BE2C (cell line): ENCODE measurements around the gene SORCS3.

Source experiments
- DNase-seq: peaks from one replicate; pipeline ENCODE4 v3.0.0-alpha.2; 2020
- H3K27me3 ChIP-seq: fragments of 250-450 bp; sonication (Bioruptor Pico); 2 replicates; pipeline ENCODE4 v1.5.1; 2020; ENCODE audit warnings: mild to moderate bottlenecking
- H3K36me3 ChIP-seq: fragments of 250-450 bp; sonication (Bioruptor Pico); 2 replicates; pipeline ENCODE4 v1.5.1; 2020; ENCODE audit warnings: mild to moderate bottlenecking
- H3K4me1 ChIP-seq: fragments of 250-450 bp; sonication (Bioruptor Pico); 2 replicates; pipeline ENCODE4 v1.5.1; 2020
- H3K4me3 ChIP-seq: 2 replicates; pipeline ENCODE4 v1.5.1; 2011; ENCODE audit warnings: low read depth, low read length
- H3K9me3 ChIP-seq: fragments of 250-450 bp; sonication (Bioruptor Pico); 2 replicates; pipeline ENCODE4 v1.5.1; 2020
- TF ChIP-seq, protein P1 (sequence below): IDR thresholded peaks from 2 replicates; pipeline ENCODE4 v1.5.1; 2012; ENCODE audit warnings: mild to moderate bottlenecking, low read depth, low read length

The SORCS3 gene

DNA sequence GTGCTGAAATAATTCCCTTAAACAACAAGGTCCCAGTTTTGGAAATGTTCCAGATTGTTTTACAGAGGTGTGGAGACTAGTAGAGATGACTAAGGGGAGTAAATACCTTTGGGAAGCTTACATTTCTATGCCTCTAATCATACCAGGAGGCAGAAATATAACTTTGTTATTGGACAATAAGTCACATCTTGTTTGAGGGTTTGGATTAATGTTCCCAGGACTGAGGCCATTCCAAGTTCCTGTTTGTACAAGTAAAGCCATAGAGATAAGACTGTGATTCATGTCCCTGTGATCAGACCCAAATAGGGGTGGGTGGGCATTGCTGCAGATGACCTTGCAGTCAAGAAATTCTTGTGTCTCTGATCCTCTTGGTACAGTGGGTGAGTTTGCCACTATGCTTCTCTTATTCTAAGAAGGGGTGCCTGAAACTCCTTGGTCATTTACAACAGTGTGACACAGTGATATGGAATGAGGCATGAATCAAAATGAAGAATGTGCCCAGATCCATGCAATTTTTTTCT lies 508.3 kb downstream of the SORCS3 start:
- Histone ChIP-seq H3K36me3 (no peaks in the 10 kb centered on the region), H3K9me3 (no peaks in the 10 kb centered on the region), H3K4me3 (no peak overlapping the region), H3K4me1 (no peaks in the 10 kb centered on the region), H3K27me3 (no peaks in the 10 kb centered on the region)
- DNase-seq, result no peak
- TF ChIP-seq, protein P1, sequence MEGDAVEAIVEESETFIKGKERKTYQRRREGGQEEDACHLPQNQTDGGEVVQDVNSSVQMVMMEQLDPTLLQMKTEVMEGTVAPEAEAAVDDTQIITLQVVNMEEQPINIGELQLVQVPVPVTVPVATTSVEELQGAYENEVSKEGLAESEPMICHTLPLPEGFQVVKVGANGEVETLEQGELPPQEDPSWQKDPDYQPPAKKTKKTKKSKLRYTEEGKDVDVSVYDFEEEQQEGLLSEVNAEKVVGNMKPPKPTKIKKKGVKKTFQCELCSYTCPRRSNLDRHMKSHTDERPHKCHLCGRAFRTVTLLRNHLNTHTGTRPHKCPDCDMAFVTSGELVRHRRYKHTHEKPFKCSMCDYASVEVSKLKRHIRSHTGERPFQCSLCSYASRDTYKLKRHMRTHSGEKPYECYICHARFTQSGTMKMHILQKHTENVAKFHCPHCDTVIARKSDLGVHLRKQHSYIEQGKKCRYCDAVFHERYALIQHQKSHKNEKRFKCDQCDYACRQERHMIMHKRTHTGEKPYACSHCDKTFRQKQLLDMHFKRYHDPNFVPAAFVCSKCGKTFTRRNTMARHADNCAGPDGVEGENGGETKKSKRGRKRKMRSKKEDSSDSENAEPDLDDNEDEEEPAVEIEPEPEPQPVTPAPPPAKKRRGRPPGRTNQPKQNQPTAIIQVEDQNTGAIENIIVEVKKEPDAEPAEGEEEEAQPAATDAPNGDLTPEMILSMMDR, result no peak

GRCh38 chr10:105150259-105150880 lies 509.3 kb downstream of the SORCS3 start:
- H3K4me1 ChIP-seq, result no peaks in the 10 kb centered on the region
- TF ChIP-seq, protein P1, result no peak
- no peaks in the 10 kb centered on the region for H3K27me3 ChIP-seq
- no peaks in the 10 kb centered on the region for H3K9me3 ChIP-seq
- no peak overlapping the region for H3K4me3 ChIP-seq
- H3K36me3 ChIP-seq, result no peaks in the 10 kb centered on the region
- no peak for DNase-seq

DNA sequence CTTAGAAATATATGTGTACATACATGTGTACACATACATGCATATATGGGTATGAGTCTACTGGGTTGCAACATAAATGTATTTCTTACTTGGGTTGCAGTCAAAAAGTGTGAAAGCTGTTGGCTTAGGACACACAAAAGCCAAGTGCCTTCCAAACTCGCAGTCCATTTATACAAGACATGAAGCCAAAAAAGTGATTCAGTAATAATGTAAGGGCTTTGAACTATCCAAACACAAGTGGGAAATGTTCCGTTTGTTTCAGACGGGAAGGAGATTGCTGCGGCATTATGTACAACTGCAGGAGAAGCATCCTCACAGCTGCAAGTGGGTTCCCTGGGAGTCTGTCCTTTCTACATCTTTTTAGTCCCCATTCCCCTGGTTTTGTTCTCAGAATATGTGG lies 513.6 kb downstream of the SORCS3 start:
- Histone ChIP-seq H3K27me3 (no peaks in the 10 kb centered on the region), H3K36me3 (no peaks in the 10 kb centered on the region), H3K9me3 (no peaks in the 10 kb centered on the region), H3K4me3 (no peak overlapping the region), H3K4me1 (no peaks in the 10 kb centered on the region)
- TF ChIP-seq, protein P1, result no peak
- no peak for DNase-seq

- no peak for DNase-seq
- Histone ChIP-seq H3K27me3 (no peaks in the 10 kb centered on the region), H3K4me1 (no peaks in the 10 kb centered on the region), H3K36me3 (no peaks in the 10 kb centered on the region), H3K4me3 (no peak overlapping the region), H3K9me3 (no peaks in the 10 kb centered on the region)
- TF ChIP-seq, protein P1, result no peak
Measured at GRCh38 chr10:105159268-105159667, 518.2 kb downstream of the SORCS3 start.

DNA sequence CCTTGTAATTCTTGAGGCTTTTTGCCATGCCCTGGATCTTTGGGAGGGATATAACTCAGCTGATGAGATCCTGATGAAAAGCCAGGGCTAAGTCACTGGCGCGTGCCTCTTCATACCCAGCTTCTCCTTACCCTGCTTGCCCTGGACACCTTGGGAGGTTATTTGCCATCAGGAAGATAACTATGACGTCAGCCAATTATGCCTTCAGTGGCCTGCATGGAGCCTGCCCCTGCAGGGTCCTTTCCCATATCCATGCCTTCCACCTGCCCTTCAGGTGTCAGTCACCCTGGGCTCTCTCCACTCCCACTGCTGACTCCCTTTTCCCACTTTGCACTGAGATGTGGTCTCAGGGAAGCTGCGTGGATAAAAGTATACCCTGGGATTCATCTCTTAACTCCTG lies 520.1 kb downstream of the SORCS3 start:
- H3K9me3 ChIP-seq, result no peaks in the 10 kb centered on the region
- TF ChIP-seq, protein P1, result no peak
- H3K4me3 ChIP-seq, result no peak overlapping the region
- no peaks in the 10 kb centered on the region for H3K4me1 ChIP-seq
- no peaks in the 10 kb centered on the region for H3K36me3 ChIP-seq
- DNase-seq, result no peak
- H3K27me3 ChIP-seq, result no peaks in the 10 kb centered on the region

DNA sequence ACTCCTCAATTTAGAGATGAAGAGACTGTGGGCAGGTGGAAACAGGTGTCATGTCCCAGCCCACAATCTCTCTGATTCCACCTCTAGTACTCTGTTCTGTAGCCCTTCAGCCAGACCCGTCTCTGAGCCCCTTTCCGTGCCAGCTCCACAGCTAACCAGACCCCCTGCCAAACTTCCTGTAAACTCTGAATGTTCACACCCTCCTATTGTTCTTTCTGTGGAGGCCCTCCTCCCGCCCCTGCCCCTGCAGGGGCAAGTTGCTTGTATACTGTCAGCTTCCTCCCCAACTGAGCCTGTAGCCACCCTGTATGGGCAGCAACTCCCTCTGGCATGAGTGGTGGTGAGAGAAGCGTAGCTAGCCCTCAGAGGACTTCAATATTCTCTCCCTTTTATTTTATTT lies 520.7 kb downstream of the SORCS3 start:
- H3K4me1 ChIP-seq, result no peaks in the 10 kb centered on the region
- TF ChIP-seq, protein P1, result no peak

More for the DNA sequence above, 520.7 kb downstream of the SORCS3 start:
- no peaks in the 10 kb centered on the region for H3K36me3 ChIP-seq
- no peaks in the 10 kb centered on the region for H3K27me3 ChIP-seq
- no peaks in the 10 kb centered on the region for H3K9me3 ChIP-seq
- no peak for DNase-seq
- H3K4me3 ChIP-seq, result no peak overlapping the region
